LNCAP (cell line): ENCODE measurements around the gene LYSET.

Experiments used
- TF ChIP-seq, protein P1 (sequence below): fragments of 450-650 bp; IDR thresholded peaks from 2 replicates; pipeline ENCODE4 v1.5.1; 2017; ENCODE audit warnings: mild to moderate bottlenecking

Gene LYSET

GRCh38 chr14:93195316-93195999, 10.3 kb downstream of the LYSET start:
- TF ChIP-seq, protein P1, sequence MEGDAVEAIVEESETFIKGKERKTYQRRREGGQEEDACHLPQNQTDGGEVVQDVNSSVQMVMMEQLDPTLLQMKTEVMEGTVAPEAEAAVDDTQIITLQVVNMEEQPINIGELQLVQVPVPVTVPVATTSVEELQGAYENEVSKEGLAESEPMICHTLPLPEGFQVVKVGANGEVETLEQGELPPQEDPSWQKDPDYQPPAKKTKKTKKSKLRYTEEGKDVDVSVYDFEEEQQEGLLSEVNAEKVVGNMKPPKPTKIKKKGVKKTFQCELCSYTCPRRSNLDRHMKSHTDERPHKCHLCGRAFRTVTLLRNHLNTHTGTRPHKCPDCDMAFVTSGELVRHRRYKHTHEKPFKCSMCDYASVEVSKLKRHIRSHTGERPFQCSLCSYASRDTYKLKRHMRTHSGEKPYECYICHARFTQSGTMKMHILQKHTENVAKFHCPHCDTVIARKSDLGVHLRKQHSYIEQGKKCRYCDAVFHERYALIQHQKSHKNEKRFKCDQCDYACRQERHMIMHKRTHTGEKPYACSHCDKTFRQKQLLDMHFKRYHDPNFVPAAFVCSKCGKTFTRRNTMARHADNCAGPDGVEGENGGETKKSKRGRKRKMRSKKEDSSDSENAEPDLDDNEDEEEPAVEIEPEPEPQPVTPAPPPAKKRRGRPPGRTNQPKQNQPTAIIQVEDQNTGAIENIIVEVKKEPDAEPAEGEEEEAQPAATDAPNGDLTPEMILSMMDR = no peak

GRCh38 chr14:93199031-93199430, 13.9 kb downstream of the LYSET start:
- TF ChIP-seq, protein P1 = no peak

GRCh38 chr14:93200553-93200952, 15.4 kb downstream of the LYSET start:
- TF ChIP-seq, protein P1 = no peak

DNA sequence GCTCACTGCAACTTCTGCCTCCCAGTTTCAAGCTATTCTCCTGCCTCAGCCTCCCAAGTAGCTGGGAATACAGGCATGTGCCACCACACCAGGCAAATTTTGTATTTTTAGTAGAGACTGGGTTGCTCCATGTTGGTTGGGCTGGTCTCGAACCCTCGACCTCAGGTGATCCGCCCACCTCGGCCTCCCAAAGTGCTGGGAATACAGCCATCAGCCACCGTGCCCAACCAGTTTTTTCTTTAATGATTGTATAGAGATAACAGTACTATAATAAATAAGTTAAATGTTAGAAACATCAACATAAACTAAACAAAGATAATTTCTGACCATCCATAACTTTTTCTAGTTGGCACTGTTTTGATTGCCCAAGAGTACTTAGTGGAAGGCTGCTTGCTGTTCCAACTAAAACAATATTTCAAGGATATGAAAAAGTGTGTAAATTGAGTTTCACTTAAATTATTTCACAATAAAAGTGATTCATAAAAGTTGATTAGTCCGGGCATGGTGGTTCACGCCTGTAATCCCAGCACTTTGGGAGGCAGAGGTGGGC, 16.1 kb downstream of the LYSET start:
- TF ChIP-seq, protein P1 = no peak

- TF ChIP-seq, protein P1 = no peak
Measured at GRCh38 chr14:93206793-93207467, 21.8 kb downstream of the LYSET start, which contains the start of the genes GON7 and UBR7. GON7 (minus strand) TSS chr14:93207065; CDS start chr14:93207037, 28 bp downstream. UBR7 (plus strand) TSS chr14:93207256; CDS start chr14:93207292, 36 bp downstream.

GRCh38 chr14:93207468-93208308, 22.6 kb downstream of the LYSET start:
- TF ChIP-seq, protein P1 = peak; percentile 60

DNA sequence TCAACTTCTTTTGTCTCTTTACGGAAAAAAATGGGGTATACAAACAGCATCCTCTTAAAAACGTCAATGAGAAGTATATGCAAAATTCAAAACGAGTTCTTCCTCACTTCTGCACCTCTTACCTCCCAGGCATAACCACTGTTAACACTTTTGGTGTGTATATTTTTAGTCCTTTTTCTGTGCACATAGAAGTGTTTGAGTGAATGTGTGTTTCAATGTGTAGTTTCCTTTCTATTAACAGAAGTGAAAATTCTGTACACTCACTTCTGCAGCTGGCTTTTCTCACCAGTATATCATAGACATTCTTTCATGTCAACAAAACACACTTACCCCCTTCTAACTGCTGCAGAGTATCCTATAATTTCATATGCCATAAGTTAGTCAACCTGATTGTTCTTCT, 27.3 kb downstream of the LYSET start:
- TF ChIP-seq, protein P1 = no peak
